Activated effector memory CD4-positive, alpha-beta T cell treated with anti-CD3 and anti-CD28 coated beads, Interleukin-2, amount 50 U/mL, for 16 hours (primary cell): ENCODE measurements around the gene ACOX3.
A peak's percentile ranks its signal among the peaks of the same experiment; 100 is the strongest.

Experiments used
- DNase-seq: peaks from one replicate; pipeline ENCODE4 v3.0.0-alpha.2; 2020

ACOX3 gene

DNA sequence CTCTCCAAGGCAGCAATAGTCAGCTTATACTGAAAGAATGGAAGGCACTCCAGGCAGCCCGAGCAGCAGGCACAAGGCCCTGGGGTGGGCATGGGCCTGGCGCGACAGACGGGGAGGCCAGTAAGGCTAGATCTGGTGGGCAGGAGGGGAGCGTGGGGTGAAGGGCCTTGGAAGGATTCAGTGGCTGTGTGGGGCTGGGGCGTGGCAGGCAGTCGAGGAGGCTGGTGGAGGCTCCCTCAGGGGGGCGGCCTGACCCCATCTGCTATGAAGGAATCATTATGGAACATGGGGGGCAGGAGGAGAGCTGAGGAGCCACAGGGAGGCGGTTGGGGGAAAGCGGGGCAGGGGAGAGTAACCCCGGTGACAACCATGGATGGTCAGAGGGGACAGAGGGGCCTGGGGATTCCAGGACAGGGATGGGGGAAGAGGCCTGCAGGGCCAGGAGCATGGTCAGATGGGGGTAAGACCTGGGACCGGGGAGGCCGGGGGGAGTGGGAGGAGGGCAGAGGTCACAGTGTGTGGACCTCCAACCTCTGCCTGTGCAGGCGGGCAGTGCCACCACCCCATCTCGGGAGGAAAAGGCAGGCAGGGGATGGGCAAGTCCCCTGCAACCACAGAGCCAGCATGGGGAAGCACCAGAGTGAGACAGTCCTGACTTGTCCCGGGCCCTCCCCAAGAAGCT is 70.3 kb downstream of the ACOX3 start:
- no peak for DNase-seq

DNA sequence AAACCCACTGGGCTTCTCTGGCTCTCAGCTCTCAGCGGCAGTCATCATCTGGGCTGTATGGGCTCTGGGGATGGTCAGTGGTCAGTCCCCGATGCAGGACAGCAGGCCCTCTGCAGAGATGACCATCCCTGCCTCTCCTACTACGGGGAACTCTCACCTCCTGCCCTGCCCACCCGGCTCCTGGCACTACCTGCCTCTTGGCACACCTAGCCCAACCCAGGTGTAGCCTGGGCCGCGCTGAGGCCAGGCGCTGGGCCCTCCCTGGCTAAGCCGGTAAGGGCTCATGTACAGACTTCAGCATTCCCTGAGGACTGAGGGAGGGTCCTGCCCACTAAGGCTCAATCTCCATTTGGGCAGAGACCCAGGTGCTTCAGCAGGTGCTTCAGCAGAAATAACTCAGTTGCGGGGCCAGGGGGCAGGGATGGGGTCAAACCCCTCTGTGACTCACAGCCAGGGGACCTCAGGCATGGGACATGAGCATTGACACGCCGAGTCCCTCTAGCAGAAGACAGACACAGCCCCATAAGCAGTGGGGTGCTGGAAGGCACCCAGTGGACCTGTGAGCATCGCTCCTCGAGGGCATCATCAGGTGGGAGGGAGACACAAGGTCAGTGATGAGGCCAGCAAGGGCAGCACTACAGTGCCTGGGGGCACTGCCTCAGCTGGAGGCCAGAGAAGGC is 71.0 kb downstream of the ACOX3 start:
- DNase-seq: no peak

DNA sequence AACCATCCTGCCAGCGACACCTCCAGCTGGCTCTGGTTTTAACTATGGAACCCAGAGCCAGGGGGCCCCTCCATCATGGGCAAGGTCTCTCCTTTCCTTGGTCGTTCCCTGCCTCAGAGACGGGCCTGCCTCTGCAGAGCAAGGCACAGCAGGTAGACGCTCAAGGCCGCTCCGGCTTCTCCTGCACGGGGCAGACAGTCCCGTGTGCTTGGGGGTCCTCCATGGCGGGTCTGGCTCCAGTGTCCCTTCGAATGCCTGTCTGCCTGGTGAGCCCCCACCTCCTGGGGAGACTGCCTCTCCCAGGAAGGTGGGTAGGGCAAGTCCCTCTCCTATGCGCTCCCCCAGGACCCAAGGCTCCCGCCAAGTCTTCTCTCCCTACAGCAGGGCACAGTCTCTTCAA is 71.5 kb downstream of the ACOX3 start:
- no peak for DNase-seq

DNA sequence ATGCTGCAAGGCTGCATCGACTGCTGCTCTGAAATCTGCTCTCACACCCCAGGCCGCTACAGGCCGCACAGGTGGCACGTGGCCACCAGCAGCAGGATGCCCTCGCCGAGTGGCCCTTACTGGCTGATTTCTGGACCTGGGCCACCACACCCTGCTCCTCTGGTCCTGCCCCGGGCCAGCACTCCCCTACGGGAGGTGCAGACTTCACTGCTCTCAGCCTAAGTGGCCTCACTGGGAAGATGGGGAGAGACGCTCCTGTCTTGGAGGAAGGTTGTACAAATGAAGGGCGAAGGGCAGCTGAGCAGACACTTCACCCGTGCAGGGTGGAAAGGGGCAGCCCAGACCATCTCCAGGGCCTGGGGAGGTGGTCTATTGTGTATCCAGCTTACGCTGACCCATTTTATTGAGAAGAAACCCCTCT is 72.5 kb downstream of the ACOX3 start:
- no peak for DNase-seq

DNA sequence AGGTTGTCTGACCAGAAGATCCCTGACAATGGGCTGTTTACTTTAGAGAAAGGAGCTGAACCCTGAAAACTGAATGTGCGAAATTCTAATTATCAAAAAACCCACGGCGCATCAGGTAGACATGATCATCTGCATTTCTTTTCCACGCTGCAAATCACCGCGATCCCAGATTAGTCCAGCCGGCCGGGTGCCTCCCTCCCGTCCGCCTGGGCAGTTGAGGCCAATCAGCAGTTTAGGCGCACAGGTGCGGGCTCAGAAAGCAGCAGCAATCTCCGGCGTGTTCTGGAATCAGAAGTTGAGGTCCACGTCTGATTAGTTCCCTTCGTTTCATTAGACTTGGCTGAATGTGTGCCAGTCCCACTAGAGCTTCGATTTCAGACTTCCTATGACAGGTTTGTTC is 73.9 kb downstream of the ACOX3 start:
- DNase-seq: no peak

DNA sequence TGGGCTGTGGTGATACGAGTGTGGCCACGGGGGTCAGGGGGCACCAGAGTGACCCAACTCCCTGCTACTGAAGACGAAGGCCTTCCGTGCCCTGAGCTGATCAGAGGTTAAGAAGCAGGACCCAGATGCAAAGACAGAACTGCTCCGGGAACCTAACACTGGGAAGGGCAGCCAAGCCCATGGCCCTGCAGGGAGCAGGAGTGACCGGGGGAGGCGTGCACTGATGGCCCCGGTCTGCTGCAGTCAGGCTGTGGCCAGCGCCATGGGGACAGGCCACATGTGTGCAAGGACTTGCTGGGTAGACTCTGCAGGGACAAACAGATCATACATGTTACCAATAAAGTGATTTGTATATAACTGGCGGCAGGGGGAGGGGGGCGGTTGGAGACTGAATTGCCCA is 74.6 kb downstream of the ACOX3 start:
- DNase-seq: no peak

DNA sequence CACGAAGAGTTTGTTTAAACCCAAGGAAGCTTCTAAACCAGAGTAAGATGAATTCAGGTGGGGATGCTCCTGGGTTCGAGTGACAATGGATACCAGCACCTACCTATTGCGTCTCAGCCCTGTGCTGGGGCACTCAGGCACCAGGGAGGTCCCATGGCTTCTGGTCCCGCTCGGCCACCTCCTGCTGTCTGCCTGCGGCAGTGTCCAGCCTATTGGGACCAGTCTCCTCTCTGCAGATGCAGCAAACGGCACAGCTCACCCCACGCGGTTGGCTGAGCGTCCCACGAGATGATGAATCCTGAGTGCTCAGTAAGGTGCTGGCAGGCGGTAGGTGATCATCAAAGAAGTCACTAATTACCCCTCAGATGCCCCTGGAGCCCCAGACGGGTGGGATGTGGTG is 75.2 kb downstream of the ACOX3 start:
- DNase-seq: no peak

DNA sequence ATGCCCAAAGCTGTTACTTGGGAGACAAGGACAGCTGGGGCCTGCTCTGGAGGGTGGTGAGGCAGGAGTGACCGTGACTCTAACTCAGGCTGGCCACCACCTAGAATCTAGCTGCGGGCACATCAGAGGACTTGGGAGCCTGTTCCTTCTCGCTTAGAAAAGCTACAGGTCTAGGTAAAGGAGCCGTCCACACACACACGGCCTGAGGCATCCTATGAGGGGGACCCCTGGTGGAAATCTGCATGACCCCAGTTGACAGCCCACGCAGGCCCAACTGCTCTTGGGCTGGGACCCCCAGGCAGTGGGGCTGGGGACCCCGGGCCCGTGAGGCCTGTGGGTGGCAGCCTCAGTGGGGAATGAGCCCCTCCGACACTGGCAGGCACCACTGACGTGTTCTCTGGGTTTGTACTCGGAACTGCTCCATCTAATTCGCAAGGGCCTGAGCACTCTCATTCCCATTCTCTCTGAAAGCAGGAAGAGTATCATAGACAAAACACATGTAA is 75.6 kb downstream of the ACOX3 start:
- DNase-seq: no peak

DNA sequence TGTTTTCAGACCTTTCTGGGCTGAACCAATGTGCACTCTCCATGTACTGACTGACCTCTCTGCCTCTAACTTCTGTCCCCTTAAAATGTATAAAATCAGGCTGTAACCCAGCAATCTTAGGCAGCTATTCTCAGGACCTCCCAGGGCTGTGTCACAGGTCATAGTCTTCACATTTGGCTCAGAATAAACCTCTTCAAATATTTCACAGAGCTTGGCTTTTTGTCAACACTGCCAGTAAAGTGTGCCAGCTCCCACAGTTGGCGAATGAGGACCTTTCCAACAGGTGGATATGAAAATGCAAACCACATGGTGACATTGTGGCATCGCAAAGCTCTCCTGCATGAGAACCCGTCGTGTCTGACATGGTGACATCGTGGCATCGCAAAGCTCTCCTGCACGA is 76.4 kb downstream of the ACOX3 start:
- DNase-seq: peak; percentile 31

DNA sequence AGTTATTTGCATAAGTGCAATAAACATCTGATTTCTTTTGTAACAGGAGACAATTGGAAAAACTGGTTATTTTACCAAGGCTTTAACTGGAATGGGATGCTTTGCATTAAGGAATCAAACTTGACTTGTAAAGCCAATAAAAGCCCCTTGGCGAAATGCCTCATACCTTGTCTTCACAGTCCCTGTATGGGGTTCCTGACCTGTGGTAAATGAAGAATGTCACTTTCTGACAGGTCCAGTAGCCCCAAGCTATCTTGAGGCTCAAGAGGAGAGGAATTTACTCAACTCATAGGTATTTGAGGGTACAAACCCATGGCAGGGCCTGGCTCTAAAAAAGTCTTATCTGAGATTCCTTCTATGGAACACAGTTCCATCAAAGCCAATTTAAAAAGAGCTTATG is 78.0 kb downstream of the ACOX3 start:
- no peak for DNase-seq

DNA sequence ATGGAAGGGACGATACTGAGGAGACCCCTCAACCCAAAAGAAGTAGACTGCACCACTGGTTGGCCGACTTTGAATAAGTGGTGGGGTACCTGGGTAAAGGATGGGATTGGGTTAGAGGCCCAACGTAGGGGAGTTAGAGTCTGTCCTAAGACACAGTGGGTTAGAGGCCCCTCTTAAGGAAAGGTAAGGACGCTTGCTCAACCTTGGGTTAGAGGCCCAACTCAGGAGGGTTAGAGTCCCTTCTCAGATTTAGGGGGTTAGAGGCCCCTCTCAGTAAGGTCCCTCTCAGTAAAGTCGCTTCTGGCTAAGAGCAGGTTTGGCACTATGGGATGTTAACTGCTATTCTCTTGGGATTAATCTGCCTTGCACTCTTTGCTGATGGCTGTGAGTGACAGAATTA is 81.3 kb downstream of the ACOX3 start:
- peak; percentile 28 for DNase-seq

DNA sequence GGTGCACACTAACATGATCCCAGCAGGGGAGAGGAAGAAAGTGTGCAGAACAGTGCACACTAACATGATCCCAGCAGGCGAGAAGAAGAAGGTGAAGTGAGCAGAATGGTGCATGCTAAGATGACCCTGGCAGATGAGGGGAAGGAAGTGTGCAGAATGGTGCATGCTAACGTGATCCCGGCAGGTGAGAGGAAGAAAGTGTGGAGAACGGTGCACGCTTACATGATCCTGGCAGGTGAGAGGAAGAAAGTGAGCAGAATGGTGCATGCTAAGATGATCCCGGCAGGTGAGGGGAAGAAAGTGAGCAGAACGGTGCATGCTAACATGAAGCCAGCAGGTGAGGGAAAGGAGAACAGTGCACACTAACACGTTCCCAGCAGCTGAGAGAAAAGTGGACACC is 83.7 kb downstream of the ACOX3 start:
- DNase-seq: peak; percentile 47

DNA sequence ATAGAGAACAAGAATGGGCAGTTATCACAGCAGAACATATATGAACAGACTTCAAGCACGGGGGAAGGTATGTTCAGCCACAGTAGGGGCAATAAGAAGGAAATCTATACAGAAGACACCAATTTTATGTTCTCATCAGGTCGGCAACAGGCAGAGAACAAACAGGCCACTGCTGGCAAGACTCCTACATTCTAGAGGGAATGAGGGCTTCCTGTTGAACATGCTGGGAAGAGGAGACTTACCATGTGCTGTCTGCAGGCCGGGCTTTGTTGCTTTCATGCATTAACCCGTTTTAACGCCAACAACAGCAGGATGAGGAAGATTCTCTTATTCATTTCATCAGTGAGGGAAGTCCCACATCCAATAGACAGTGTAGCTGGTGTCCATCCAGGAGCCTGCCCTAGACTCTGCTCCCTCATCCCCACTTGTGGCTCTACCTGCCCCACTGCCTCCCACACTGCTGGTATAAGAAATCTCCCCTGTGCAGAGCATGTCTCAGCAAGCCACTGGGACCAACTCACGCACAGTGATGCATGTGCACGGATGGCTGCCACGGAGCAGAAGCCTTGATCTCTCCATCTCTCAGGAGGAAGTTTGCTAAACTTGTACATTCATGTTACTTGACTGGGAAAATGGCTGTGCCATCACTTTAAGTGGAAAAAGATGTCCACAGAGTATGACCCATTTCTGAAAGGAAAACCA is 84.5 kb downstream of the ACOX3 start:
- DNase-seq: peak; percentile 6

DNA sequence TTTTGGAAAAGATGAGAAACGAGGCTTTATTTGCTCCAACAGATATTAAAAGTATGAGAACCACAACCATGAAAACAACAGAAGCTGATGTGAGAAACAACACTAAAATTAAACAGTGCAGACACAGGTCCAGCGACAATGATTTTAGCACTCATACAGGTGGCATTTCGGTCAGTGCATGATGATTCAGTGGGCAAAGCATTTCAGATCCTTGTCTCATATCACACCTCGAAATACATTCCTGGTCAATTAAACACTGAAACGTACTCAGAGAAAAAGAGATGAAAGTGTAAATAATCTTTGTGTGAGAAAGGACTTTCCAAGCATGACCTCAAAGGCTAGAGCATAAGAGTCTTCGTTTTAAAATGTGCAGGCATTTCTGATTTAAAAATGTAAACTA is 85.2 kb downstream of the ACOX3 start:
- no peak for DNase-seq

DNA sequence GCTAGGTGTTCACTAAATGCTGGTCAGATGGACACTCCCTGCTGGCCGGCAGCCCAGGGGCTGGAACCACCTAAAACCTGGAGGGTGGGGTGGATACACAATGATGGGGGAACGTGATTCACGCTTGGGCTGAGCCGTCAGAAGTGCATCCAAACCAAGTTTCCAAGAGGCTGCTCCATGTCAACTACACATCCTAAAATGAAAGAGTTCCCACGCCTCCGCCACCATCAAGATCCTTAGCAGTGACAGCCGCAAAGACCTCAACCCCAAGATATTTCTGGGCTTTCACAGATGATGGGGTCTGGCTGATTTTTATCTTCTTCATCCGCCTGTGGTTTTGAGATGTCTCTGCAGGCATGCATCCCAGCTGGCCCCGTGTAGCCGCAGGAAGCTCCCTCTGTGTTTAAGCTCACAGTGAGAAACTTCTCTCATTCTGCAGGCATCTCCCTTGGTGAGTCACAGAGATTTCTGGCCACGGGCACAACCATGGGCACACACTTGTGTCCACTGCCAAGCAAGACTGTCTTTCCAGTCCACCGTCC is 86.5 kb downstream of the ACOX3 start:
- DNase-seq: peak; percentile 13

DNA sequence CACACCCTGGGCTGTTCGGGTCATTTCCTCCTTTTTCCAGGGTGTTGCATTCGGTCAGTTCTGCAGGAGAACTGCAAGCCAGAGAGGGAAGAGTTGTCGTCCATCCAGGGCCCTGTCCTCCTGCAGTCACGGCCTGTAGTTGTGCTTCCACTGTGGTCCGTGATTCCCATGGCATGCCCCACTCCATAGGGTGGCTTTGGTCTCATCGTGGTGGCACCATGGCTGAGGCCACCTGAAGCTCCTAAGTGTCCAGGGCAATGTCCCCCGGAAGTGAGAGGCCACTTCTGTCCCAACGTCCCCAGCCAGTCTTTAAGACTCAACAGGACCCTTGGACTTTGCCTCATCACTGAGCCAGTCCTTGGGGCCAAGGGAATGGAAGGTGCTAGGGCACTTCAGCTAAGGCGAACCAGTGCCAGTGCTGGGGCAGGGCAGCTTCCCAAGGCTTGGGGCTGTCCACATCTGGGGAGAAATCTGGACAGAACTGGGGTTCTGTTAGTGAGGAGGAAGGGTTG is 87.3 kb downstream of the ACOX3 start:
- peak; percentile 14 for DNase-seq

DNA sequence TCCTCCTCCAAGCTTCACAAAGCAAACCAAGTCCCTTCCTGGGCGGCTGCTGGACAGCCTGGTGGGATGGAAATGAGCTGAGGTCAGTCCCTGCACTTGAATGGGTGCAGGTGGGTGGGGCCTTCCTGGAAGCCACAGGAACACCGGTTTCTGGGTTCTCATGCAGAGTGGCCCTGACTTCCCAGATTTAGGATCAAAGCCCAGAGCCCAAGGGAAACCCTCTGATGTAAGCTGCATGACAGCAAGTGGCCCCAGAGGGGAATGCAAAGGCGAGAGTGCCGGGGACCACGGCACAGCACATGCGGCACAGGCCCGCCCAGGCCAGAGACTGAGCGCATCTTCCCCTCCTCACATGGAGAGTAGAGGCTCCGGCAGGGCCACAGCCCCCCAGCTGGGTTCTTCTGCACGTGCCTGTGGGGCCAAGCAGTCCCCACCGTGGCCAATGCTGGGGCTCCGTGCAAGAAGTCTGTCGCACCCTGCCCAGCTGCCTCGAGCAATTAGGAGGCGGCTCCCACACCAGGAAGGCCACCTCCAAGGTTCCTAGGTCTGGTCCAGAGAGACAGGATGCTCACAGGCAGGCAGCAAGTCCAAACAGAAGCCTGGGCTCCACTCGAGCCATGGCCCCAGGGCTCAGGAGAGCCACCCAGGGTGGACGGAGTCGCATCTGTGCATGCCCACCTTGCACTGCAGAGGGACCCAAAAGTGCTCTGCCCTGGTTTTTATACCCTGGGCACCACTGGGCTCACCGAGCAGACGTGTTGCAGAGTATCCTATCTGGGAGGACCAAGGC is 88.0 kb downstream of the ACOX3 start:
- DNase-seq: peak; percentile 48

DNA sequence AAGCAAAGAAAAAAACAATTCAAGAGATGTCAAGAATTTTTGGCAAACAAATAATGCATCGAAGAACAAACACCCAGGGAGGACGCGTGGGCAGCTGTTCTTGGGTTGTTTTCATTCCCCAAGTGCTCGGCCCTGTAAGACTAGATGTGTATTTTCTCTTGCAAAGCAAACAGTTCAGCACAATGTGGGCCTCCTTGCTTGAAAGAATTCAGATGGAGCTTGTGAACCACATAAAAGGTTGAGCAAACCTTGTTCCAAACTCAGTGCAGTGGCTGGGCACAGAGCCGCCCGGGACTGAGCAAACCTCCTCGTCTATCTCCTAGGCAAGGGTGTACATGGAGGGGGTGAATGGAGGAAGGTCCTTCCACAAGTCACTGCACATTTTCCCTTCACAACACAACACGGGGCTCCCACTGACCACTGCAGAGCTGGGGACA is 88.6 kb downstream of the ACOX3 start:
- DNase-seq: no peak

DNA sequence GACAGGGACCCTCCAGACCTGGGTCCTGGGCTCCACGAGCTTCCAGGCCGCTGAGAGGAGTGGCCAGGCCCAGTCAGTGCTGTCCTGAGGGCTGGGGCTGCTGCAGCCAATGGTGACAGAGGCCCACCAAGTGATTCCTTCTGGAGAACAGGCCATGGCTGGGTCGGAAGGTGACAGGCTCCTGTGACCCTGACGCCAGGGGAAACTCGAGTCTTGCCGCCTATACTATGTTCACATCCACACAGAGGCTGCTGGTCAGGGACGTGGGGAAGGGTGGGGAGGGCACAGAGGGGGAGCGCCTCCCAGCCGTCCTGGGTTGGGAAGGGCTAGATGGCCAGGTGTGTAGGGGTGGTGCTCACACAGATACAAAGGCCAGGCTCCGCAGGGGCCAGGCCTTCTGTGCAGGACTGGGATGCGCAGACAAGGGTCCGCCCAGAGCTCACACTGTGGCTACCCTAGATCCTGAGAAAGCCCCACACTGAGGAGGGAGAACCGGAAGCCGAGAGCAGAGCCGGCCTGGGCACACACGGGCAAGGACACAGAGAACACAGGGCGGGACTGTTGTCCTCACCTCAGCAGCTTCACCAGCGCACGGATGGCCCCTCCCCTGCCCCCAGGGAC is 89.6 kb downstream of the ACOX3 start:
- peak; percentile 46 for DNase-seq

DNA sequence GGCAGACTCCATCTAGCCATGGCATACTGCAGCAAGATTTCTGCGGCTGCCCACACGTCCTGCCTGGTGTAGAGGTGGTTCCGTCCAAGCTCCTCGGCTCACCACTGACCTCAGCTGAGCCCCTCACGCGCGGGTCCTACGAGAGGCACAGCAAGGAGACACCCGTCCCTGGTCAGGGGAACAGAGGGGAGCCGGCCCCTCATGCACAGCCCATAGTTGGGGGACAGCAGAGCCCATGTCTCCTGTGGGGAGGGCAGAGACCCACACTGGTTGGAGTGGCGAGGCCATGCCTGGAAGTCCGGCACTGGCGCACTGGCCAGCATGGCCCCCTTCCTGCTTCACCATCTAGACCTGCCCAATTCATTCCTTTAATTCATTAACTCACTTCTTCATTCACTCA is 90.2 kb downstream of the ACOX3 start:
- DNase-seq: peak; percentile 51

DNA sequence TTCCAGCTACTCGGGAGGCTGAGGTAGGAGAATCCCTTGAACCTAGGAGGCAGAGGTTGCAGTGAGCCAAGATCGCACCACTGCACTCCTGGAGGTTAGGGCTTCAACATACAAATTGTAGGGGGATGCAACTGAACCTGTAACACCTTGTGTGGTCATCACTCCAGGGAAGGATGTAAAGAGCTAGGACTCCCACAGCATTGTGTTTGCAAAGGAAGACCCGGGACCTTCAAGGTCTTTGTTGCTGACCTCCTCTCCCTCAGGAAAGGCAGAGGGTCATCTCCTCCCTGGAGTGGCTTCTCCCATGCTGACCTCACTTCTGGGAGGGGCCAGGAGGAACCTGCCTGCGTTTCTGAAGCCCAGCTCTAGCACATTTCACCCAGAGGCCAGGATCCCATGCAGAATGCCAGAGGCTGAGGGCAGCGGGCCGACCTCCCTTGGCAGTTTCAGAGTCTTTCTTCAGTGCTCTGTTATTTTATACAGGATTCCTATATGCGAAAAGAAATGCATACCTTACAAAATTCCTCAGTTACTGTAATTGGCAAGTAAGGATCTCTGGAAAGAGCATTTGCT is 90.8 kb downstream of the ACOX3 start:
- peak; percentile 12 for DNase-seq

DNA sequence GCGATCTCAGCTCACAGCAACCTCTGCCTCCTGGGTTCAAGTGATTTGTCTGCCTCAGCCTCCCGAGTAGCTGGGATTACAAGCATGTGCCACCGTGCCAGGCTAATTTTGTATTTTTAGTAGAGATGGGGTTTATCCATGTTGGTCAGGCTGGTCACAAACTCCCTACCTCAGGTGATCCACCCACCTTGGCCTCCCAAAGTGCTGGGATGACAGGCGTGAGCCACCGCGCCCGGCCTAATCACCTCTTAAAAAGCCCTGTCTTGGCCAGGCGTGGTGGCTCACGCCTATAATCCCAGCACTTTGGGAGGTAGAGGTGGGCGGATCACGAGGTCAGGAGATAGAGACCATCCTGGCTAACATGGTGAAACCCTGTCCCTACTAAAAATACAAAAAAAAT is 91.3 kb downstream of the ACOX3 start:
- DNase-seq: peak; percentile 38
